CD4-positive, alpha-beta T cell treated with Interleukin-6 at 100 ng/mL for 8 hours (primary cell): ENCODE data around the gene LCLAT1.

ENCODE experiments used
- DNase-seq: peaks from one replicate; pipeline ENCODE4 v3.0.0-alpha.2; 2020; ENCODE audit warnings: mixed read lengths, low spot score

The LCLAT1 gene

DNA sequence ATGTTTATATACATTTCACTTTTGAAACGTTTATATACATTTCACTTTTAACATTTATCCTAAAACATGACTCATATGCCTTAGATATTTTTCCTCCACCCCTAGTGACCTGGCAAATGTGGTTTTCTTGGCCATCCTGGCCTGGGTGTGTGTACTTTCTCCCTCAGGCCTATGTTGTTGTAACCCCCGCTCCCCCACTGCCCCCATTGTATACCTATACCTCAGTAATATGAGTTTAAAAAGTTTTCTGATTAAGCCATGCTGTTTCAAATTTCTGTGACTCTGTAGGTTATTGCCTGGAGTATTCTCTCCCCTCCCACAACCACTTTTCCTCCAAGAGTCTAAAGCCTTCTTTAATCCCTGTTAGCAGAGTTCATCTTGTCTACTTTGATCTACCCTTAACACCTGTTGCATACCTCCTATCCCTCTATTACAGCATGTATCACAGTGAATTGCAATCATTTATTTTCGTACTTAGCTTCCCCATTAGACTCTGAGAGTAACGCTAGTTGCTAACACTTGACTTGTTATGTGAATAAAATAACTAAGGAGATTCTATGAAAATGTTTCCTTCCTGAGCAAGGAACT lies 67.9 kb downstream of the LCLAT1 start:
- no peak for DNase-seq

DNA sequence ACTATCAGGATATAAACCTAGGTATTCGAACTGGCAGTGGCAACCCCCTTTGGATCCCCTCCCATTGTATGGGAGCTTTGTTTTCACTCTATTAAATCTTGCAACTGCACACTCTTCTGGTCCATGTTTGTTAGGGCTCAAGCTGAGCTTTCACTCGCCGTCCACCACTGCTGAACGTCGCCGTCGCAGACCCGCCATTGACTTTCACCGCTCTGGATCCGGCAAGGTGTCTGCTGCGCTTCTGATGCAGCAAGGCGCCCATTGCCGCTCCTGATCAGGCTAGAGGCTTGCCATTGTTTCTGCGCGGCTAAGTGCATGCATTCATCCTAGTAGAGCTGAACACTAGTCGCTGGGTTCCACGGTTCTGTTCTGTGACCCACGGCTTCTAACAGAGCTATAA lies 69.1 kb downstream of the LCLAT1 start:
- DNase-seq, result no peak

DNA sequence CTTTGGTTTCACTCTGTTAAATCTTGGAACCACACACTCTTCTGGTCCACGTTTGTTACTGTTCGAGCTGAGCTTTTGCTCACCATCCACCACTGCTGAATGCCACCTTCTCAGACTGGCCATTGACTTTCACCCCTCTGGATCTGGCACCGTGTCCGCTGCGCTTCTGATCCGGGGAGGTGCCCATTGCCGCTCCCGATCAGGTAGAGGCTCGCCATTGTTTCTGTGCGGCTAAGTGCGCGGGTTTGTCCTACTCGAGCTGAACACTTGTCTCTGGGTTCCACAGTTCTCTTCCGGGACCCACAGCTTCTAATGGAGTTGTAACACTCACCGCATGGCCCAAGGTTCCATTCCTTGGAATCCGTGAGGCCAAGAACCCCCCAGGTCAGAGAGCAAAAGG lies 72.8 kb downstream of the LCLAT1 start:
- DNase-seq, result no peak

DNA sequence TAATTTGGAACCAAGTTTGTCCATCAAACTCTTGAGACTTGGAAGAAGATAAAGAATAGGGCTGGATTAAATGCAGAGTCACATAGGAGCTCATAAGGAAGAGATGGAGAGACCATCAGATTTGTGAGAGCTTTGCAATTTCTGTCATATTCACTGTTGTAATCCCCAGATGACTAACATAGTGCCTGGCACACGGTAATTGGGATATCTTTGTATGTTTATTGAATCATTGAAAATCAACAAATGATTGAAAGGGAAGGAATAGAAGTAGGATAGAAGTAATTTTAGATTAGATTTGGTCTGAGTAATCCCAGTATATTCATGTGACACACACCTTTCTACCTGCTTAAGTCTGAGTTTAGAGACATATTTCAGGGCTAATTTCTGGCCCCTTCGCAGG lies 75.4 kb downstream of the LCLAT1 start:
- DNase-seq, result no peak

DNA sequence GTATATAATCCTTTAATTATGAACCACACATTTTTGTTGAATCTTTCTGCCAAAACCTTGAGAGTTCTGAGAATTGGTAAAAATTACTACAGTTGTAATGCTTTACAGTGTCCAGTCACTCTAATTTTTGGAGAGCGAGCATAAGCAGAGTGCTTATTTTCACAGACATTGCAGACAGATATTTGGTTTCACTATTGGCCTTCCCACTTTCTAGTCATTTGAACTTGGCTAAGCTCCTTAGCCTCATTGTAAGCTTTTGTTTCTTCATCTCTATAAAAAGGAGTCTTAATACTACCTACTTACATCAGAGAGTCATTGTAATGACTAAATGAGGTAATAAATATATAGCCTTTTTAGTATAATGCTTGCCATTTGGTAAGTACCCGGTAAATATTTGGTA lies 80.4 kb downstream of the LCLAT1 start:
- no peak for DNase-seq

DNA sequence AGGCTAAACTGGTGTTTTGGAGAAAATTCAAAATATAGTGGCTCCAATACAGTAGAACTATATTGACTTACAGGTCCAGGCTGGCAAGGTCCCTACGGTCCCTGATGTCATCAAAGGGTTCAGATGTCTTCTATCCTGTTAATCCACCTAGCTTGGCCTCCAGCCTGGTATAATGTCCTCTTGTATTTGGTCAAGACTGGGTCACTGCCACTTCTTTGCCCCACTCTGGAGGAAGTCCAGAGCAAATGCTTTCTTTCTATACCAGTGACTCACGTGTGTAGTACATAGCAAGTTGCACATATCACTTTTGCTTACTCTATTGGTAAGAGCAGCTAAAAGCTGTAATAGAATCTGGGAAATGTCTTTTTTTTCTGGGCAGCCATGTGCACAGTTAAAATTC lies 80.8 kb downstream of the LCLAT1 start:
- no peak for DNase-seq

DNA sequence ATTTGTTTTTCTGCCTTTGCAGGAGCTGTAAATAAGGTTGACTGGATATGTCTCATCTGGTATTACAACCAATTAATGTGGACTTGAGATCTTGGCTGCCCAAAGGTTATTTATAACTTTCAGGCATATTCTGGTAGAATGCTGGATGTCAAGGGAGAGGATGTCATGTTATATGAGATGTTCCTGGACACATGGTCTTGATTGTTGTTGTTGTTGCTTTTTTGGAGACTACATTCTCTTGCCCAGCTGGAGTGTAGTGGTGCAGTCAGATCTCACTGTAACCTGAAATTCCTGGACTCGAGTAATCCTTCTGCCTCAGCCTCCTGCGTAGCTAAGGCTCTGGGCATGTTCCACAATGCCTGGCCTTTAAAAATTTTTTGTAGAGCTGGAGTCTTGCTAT lies 83.3 kb downstream of the LCLAT1 start:
- DNase-seq, result no peak

DNA sequence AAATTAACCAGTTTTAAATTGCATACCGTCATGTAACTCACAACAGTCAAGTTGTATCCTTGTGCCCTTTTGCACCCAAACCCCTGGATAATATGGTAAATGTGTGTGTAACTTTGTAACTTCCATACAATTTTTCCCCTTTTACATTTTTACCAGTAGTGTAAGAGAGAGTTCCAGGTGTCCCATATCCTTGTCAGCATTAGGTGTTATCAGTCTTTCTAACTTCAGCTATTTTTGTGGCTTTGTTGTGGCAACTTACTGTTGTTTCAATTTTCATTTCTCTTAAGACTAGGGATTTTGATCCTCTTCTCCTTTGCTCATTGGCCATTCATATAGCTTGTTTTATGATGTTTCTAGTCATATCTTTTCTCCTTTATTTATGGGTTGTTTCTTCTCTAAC lies 94.6 kb downstream of the LCLAT1 start:
- no peak for DNase-seq

DNA sequence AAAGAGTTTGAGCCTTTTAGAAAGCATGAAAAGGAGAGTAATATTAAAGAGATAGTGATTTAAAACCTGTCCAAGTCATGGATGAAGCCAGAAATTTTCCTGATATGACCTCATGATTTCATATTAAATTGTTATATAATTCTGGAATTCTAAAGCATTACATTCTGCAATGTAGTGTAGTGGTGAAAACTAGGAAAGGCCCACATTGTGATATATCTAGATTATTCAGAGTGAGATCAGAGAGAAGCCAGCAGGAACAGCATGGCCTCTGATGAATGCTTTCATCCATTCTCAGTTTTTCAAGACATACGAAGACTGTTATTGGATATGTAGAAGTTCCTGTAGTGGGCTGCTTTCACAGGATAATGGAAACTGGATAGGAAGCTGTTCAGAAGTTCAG lies 98.8 kb downstream of the LCLAT1 start:
- no peak for DNase-seq

DNA sequence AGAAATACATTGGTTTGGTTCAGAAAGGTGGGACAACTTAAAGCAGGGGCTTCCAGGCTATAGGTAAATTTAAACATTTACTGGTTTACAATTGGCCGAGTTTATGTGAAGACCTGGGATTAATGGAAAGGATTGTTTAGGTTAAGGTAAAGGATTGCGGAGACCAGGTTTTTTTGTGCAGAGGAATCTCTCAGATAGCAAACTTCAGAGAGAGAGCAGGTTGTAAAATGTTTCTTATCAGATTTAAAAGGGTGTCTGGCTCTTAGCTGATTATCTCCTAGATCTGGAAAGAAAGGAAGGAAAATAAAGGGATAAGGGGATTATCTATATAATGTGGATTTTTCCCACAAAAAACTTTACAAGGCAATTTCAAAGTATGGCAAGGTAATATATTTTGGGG lies 101.3 kb downstream of the LCLAT1 start:
- no peak for DNase-seq

DNA sequence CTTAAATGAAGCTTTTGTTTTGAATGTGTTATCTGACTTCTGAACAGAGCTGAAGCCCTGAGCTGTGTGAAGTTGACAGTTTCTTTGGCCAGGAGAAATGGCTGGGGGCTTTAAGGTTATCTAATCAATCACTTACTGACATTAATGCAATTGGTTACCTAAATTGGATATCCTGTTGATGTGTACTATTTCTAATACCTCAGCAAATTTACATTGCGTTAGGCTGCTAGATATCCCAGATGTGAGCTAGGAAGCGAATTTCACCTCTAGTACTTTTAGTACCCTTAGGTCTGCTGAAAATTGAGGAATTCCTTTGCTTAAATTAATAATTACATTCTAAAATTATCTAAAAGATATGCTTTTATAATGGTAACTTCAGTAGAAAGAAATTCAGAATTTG lies 102.0 kb downstream of the LCLAT1 start:
- DNase-seq, result no peak

DNA sequence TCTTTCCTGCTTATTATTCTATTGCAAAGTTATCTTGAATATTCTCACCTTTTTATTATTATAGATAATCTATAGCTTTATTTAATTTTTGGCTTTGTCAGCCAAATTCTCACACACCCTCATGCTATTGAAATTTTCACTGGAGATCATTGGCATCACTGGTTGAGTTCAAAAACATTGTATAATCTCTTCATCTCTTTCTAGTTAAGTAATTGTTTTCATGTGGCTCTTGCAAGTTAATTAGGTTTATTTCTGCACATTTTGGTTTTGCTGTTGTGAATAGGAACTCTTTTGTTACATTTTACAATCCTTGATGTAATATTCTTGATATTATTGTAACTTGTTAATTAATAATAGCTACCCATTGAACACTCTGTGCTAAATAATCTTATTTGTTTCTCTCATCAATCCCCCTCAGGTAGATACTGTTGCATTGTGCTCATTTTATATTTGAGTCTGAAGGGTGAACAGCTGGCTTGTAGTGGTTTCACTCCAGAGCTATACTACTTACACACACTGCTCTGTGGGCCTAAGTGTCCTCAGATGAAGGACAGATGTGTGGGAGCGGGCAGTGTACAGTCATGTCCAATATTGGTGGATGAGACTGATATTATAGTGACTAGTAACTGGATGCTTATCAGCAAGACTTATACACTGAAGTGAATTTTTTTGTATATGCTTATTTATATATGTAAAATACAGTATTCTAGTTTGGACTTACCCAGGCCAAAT lies 112.7 kb downstream of the LCLAT1 start:
- DNase-seq, result no peak

DNA sequence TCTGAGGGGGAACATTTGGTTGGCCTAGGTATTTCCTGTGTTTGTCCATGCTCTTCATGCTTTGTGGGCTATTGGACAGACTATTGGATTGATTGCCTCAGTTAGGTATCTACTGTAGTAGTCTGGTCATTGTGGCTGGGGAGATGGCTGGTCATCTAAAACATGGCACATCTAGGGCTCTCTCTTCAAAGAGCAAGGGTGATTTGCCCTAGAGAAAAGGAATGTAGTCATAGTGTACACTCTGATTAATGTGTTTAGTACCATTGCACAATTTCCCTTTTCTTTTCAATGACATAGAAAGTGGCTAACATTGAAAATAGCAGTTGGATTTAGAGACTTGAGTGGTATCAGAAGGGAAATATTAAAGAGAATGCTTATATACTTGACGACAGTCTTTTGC lies 114.3 kb downstream of the LCLAT1 start:
- no peak for DNase-seq

DNA sequence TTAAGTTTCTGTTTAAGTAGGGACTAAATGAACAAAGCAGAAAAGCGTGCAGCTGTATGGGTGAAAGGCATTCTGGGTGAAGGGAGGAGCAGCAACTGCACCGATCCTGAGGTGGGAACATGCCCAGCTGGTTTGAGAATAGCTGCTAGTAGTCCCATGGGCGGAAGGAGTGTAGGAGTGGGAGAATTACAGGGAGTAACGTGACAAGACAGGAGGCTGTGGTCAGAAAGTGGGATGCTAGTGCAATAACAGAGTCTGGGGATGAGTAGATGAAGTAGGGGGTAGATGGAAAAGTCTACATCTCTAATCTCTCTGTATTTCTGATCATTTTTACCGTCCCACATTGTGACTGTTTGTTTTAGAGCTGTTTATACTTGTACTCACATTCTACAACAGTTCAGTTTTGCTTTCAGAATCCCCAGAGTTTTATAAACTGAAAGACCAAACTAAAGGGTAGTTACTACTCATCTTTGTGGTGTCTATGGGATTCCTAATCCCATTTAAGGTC lies 118.9 kb downstream of the LCLAT1 start:
- DNase-seq, result no peak

DNA sequence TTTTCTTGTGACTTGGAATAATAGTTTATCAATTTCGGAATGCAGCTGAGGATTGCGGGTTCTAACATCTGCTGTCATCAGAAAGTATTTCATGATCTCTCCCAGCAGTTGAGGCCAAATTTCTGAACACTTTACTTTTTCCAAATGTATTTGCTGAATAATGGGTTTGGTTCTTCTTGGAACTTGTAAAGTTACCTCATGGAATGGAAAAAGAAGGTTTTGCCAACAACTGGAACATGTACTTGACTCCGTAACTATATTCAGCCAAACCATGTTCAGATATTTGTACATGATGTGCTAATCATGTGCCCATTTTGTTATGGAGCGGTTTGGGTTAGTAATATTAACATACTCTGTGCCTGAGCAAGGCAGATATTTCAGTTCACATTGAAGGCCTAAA lies 119.6 kb downstream of the LCLAT1 start:
- DNase-seq, result no peak

DNA sequence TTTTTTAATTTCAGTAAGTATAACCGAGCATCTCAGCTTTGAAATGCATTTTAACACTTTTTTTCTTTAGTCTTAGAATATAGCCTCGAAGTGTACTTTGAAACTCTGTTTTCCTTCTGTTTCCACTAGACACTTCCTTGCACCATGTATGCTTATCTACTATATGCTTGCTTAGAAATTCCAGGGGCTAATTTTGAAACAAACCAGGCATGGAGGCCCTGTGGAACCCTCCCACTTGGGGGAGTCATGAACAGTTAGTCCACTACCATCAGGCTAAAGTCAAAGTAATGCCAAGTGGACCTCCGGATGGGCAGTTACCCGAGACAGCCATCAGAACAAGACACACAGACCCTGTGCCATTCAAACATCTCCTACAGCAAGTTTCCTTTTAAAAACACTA lies 120.3 kb downstream of the LCLAT1 start:
- DNase-seq, result no peak

DNA sequence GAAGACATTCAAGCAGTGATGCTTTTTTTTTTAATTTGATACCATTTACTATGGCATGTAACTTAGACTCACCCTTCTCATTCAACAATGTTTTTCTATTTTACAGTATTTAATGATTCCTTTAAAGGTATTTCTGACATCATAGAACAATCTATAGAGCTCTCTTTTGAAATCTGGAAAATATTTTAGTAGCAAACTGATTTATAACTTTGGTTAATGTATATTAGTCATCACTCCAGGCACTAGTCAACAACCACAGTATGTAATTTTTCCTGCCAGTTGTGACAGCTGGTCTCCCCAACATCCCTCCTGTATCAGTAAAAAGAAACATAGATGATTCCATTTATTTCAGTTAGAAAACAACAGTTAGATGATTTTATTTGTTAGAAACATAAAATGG lies 122.9 kb downstream of the LCLAT1 start:
- no peak for DNase-seq

DNA sequence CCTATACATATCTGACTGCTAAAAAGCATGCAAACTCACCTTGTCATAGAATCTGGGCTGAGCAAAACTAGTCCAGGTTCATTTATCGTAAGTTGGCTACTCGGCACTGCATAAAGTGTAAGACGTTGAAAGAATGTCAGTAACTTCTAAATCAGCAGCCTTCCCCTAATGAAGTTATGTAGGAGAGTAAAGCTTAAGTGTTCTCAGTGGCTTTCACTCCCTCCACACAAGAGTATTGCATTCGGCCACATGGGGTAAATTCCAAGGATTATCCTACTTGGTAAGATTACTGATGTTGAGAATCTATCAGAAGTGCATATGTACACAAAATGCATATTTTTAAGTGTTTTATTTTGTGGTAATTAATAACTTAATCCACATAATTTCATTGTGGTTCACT lies 130.1 kb downstream of the LCLAT1 start:
- DNase-seq, result no peak

DNA sequence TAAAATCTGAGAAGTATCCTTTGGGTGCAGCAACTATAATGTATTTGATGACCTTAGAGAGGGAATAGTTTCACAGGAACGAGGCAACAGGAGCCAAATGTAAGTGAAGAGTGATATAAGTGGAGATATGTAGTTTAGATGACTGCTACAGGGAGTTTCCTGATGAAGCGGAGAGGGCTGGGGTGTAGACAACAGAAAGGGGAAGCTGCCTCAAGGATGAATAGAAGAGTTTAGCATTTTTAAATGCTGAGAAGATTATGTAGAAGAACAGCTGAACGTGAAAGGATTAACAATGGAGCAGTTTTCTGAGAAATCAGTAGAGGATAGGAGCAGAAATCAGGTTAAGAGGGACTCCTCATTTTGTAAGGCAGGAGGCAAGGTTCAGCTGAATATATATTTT lies 133.3 kb downstream of the LCLAT1 start:
- DNase-seq, result no peak

DNA sequence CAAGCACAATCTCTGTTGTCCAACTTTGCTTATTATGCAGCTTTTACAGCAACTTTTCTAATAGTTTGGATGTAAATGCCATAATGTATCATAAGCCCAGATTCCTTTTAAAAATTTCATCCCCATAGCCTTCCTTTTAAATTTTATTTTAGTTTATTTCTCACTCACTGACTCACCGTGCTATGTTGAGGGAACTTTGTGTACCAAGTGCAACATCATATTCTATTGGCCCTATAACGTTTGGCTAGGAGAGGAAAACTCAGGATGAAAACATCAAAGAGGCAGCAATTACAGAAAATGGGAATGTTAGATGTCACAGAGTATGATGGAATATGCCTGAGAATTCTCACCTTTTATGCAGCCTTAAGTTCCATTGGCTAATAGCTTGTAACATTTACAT lies 135.5 kb downstream of the LCLAT1 start:
- no peak for DNase-seq

DNA sequence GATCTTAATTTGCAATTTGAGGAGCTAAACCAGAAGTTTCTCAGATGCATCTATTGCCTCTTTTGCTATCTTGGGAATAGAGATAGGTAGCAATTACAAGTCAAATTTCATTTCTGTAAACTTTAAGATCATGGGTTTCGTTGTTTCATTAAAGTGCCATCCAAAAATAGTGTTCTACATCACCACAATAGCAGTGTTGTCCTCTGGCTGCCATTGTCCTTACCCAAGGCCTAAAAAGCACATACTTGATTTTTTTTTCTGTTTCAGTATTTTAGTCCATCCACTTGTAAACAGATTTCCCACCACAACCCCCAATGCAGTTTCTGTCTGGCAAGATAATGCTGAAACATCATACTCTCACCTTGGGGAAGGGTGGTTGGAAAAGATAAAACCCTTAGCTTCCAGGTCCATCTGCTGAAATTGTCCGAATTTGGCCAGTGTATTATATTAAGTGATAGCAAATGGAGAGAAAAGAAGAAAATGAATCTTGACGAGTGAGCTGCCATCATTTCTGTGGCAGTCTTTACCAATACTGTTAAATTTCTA lies 136.2 kb downstream of the LCLAT1 start:
- no peak for DNase-seq

DNA sequence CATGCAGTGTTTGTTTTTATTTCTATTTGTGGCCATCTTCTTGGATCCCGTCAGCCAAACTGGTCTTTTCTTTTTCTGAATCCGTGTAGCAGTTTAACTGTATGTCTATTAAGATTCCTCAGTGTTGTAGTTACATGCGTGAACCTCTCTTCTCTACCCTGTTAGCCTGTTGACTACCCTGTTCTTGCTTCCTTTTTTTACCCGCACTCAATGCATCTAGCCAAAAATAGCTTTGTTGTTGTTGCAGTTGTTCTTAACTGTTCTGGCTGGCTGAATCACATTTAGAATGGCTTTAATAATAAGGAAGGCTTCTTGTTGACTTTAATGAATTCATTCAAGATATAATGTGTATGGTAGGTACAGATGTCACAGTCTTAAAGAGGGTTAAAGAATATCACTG lies 137.1 kb downstream of the LCLAT1 start:
- no peak for DNase-seq

DNA sequence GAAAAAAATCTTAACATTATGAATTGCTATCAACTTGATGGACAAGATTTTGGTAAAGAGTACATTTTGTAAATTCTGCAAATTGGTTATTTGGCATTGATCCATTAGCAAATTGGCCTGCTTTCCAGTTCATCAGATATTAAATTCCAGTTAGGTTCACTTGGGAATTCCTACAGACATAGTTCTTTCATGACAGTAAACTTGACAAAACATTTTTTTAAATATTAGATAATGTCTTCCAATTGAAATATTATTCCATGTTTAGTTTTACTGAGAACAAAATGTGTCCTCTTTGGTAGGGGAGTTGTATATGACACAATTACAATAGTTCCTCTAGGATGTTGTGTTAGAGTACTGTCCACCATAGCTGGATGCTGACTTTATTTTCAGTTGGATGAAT lies 141.9 kb downstream of the LCLAT1 start:
- DNase-seq, result no peak

DNA sequence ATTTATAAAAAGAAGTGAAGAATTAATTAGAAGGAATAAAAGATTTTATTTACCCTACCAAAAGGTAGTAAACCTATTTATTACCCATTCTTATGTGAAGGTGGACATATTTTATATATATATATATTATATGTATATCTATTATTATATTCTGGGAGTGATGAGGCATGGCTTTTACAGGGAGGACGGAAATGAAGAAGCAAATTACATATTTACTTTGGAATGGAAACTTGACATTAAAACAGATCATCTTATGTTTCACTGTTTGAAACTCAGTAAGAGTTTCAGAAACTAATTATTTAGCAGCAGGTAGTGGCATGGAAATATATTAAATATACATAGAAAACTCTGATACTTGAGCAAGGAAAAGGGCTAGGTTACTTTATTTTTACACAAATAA lies 143.4 kb downstream of the LCLAT1 start:
- no peak for DNase-seq
